HG03575 (cell line): Measurements from ENCODE around the gene JMY.

Experiments used
- ATAC-seq: cut with Tn5 transposase; IDR thresholded peaks from one replicate; pipeline ENCODE4 v1.9.1; 2021; ENCODE audit not compliant: unreplicated experiment, insufficient number of reproducible peaks, low FRiP score; ENCODE audit errors: extremely low read depth

JMY gene

DNA sequence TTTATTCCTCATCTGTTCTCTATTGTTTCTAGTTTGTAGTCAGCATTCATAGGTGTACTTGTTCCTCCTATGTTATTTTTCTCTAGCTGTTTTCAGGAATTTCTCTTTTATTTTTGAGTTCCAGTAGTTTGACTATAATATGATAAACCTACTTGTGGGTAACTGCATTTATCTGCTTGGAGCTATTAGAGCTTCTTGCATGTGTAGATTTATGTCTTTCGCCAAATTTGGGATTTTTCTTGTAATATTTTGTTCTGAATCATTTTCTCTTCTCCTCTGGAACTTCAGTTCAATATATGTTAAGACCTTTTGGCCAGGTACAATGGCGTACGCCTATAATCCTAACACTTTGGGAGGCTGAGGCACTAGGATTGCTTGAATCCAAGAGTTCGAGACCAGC is 37.4 kb downstream of the JMY start:
- no peak for ATAC-seq

DNA sequence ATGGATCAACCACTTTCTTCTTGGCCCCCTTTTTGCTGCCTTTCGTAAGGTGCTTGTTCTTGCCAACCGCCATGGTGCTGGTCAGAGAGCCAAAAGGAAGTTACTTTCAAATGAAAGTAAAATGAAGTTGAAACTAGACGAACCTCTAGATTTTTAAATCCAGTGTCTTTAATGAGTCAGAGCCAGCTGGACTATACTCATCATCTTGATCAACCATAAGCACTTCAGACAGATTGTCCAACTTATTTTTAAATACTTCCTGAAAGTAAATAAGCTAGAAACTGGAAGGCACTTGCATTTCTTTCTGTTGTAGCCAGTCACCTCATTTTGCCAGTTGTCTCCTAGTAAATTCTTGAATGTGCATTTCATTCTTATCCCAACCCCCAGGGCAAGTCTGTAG is 48.9 kb downstream of the JMY start:
- ATAC-seq = no peak

DNA sequence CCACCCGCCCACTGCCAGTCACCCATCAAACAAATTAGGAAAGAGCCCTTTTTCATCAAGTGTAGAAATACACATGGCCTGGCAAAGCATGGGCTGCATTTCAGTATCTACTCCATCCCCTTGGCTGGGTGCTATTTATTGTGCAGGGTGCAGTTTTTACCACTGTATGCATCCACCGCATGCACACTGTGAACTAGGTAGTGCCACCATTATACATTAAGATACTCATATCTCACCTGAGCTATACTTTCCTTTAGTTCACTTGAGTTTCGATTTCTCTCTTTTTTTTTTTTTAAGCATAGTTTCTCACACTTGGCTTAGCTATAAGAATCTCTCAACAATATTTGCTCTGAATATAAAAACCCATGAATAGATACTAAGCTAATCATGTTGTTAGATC is 49.4 kb downstream of the JMY start:
- ATAC-seq = no peak

DNA sequence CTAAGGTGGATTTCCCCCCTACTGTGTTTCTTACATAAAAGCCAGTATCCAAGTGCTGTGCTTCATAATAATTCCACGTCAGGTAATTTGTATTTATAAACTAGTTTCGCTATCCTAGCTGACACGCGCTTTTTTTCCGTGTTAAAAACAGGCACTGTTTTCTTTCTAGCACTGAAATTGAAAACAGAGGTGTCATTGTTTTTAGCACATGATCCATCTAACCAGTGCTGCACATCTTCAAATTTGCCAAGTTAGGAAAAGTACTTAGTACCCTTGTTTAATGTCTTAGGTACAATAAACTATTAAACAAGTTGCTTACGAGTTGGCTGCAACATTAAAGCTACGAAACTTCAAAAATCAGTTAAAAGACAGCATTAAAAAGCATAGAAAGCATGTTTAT is 49.9 kb downstream of the JMY start:
- ATAC-seq = no peak

DNA sequence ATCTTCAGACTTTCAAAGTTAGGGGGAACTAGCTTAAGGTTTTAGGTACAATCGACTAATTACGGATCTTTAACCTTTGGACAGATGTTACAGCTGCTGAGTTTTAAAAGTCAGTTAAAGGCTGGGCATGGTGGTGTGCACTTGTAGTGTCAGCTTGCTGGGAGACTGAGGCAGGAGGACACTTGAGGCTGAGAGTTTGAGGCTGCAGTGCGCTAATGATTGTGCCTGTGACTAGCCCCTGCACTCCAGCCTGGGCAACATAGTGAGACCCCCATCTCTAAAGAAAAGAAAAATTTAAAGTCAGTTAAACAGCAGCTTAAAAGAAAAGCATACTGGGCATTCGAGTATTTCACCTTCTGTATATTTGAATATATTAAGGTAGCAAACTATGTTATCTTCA is 51.4 kb downstream of the JMY start:
- ATAC-seq = no peak

DNA sequence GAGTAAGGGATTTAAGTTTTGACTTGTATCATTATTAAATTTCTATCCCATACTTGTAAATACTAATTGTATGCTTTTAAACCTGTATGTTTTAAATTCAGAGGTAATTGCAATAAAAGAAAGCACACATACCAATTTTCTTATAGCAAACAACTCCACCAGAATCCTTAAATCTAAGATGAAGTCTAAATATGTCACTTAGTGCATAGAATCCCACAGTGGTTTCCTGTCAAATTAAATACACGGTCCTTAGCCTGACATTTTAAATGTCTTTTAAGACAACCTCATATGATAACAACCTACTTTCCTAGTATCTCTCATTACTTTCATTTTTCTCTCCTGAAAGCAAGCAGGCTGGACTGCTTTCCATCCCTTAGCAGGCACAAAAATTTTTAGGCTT is 52.0 kb downstream of the JMY start:
- ATAC-seq = no peak

DNA sequence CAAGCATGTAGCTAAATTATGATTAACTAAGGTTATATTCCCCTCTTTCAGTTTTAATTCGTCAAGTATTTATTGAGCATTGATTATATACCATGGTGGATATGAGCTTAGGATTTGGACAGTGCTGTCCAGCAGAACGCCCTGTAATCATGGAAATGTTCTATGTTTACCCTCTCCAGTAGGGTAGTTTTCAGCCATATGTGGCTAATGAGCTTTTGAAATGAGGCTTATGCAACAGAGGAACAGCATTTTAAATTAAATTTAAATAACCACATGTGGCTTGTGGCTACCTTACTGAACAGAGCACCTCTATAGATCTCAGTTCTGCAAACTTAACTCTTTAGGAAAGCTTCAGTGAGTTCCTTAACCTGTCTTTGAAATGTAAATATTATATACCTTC is 59.1 kb downstream of the JMY start:
- no peak for ATAC-seq

DNA sequence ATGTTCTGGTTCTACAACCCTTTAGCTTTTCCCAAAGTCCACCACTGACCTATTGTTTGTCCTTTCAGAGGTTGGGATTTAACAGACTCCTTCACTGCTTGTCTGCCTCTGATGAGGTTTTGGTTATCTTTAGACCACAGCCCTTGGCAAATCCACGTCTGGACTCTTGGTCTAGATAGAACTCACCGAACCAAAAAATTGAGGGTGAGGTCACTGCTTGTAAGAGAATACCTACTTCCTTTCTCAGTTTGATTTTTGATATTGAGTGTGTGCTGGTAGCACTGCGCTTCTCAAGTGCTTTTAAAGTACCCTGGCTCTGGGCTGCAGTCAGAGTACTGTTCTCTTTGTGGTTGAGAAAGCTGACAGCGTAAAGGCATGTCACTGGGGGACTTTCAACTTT is 61.7 kb downstream of the JMY start:
- ATAC-seq = no peak

DNA sequence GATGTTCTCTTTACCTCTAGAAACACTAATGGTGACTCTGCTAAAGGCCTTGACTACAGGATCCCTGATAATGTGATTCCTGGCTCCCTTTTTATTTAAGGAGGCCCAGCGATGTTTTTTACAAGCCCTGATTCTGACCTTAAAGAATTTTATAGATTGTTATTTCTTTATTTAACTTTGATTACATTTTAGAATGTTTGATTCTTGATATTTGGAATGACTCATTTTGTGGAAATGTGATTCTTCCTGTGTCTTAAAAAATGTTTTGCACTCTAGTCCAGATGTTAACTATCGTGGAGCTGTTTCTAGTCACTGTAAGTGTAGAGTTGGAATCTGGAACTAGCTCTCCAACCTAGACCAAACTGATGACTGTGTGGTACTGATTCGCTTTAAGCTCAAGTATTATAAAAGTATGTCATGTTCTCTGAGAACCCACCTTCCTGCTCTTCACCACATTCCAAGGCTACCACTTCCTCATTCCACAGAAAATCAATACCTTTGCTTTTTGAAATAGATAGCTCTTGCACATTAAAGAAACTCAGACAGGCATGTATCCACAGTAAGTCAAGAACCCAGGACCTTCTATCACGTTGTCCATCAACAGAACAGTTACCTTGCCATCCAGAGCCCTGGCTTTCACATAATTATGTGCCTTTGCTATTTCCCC is 65.2 kb downstream of the JMY start:
- ATAC-seq = no peak

DNA sequence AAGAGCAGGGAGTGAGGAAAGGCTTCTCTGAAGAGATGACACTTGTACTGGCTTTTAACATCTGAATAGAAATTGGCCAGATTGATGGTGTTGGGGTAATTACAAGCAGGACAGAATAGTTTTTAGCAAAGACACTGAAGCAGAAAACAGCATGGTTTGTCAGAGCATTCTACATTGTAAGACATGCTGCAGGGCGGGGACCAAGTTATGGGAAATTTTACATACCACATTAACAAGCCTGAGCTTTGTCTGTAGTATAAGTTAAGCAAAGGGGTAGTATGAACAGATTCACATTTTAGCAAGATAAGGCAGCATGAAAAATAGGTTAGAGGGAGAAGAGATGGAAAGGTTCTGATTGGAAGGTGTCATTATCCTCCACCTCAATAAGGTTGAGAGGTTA is 66.5 kb downstream of the JMY start:
- ATAC-seq = no peak

DNA sequence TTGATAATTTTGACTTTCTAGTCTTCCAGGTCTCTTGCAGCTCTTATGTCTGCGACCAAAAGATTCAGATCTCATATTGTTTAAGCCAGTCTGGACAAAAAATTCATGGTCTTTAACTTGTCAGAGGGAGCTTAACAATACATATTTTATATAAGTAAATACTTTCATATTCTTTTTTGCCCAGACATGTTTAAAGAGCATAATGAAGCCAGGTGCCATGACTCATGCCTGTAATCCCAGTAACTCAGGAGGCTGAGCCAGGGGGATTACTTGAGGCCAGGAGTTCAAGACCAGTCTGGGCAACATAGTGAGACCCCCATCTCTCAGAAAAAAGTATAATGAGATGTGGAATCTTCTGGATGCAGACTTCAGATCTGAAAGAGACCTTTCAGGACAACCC is 69.8 kb downstream of the JMY start:
- no peak for ATAC-seq

DNA sequence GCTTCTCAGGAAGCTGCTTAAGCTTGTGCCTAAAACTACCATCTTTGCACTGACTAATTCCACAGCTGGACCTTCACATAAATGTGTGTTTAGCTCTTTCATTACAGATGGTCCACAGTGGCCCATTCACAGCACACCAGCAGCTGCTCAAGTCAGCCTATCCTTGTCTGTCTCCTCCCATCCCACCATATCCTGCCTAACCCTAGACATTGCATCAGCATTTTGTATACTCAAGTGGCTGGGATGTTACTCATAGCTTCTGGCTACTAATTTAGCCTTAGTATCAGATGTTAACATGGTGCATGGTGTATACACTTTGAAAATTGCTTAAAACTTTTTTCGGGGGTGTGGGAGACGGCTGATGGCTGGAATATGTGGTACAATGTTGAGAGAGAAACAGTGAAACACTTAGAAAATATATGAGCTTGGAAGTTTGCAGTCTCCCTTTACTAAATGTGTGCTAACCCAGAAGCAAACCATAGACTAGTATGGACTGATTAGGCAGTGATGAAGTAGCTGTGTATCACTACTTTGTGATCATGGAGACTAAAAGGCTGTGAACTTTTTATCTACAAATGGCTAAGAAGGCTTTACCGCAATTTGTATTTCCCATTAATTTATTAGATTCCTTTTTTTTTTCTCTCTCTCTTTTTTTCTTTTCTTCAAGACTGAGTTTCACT is 83.1 kb downstream of the JMY start:
- ATAC-seq = no peak

DNA sequence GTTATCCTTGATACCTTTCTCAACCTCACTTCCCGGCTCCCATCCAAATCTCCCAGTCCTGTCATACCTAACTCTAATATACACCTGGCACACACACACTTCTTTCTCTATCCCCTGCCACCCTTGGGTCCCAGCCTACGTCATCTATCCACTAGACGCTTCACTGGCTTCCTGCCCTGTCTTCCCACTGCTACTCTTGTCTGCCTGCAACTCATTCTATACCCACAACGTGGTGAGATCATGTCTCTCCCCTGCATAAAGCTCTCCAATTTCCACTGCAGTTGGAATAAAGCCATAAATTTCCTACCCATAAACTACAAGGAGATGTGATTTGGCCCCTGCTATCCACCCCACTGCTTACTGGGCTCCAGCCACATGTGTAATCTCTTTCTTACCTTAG is 93.5 kb downstream of the JMY start:
- ATAC-seq = no peak

DNA sequence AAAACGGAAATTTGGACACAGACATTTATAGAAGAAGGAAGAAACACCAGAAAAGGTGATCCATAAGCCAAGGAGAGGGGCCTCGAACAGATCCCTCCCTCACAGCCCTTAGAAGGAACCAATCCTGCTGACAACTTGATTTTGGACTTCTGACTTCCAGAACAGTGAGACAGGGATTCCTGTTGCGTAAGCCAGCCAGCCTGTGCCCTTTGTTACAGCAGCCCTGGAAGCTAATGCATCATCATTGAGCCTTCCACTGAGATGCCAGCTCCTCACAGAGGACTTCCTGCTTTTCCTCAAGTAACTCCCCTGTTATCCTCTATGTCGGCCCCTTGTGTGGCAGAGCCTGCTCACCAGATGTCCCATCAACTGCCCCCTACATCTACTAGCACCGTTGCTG is 94.1 kb downstream of the JMY start:
- ATAC-seq = no peak

DNA sequence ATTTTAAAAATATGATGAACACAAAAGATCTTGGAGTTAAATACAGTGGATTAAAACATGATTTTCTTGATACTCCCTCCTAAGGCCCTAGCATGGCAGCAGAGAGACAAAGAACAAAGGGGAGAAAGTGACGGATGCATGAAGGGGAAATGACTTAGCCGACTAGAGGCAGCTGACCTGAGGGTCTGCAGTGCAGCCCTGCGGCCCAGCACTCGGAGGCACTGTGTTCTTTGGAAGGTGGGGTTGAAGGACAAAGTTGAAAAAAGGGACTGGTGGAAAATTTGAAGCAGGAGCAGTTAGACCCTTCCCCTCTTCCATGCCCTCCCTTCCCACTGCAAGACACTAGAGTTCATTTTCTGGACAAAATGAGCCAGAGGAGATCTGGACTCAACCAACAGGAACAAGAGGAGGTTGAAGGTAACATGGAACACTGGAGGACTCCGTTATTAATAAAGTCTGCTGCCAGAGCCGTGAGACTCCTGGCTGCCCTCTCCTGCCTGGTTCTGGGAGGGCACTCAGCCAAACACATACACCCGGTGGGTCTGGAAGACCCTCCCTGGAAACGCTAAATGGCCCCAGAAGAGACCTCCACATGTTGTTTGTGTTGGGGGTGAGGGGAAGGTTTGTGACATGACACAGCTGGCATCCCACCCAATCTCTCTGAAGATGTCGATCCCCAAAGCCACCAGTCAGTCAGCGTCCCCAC is 98.1 kb downstream of the JMY start:
- ATAC-seq = no peak

DNA sequence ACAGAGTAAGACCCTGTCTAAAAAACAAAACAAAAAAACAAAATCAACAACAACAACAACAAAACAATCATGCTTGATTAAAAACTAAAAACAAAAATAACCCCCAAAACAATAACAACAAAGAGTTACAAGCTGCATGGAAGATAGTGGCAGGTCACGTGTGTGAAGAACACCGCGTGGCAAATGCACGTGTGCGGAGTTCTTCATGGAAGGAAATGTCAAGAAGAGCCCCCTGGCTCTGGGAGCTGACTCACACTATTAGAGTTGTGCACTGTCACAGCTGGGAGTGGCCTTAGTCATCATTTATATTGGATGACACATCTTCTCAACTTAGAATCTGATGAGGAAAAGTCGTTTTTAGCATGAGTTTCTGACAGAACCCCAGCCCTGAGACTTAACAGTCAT is 110.5 kb downstream of the JMY start:
- ATAC-seq = no peak

DNA sequence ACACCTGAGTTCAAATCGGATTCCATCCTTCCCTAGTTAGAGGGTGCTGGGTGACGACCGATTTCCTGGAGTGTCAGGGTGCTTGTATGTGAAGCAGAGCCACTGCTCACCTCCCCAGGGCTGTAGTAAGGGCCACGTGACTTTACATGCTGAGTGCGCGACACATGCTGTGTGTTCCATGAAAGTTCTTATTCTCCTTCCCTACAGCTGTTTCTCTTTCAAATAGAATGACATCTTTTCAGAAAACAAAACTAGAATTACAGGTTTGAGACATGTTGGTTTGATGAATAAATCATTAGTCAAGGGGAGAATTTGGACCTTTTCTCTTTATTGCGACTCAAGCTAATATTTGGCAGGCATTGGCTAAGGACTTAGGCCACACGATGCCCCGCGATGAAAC is 113.1 kb downstream of the JMY start:
- ATAC-seq = no peak

DNA sequence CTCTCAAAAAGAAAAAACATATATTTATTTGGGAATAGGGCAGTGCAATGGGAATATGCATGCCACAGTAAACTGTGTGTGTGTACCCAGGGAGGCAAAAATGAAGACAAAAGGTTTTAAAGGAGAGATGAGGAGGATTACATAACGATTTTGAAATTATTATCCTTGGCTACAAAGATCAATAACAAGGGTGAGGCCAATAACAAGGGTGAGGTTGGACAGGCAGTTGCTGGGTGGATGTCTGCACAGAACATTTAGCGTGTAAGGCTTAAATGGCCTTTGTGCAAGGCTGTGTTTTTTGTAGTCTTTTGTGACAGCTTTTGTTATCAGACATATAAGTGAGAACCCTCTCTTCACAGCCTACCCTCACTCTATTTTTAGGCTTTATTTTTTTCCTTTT is 114.0 kb downstream of the JMY start:
- no peak for ATAC-seq

DNA sequence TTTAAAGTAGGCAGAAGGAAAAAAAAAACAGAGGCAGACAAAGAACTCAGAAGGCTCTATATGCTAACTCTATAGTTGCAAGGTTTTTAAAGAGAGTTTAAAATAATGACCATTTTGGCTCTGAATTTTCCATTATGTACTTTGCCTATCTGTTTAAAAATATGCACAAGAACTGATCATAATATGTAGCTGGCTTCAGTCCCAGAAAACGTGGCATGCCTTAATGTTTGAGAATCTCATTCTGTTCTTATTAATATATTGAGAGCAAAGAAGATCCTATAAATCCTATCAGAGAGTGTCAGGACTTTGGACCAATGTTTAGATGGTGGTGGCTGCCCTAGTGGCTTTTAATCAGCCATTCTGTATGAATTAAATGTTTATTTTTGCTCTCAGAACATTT is 121.5 kb downstream of the JMY start:
- no peak for ATAC-seq
